Fibroblast of lung (primary cell): Measurements from ENCODE around the gene OSGIN1.

Experiments used
- CTCF ChIP-seq, 2 donors: IDR thresholded peaks in 1 of 2; conservative IDR thresholded peaks in 1 of 2; 1 replicate in 1 of 2; 2 replicates in 1 of 2; pipeline ENCODE4 v1.5.1; 2011 to 2012; ENCODE audit warnings: low read length in 2 of 2, control low read depth in 1 of 2, inconsistent platforms in 1 of 2, low read depth in 1 of 2, mild to moderate bottlenecking in 1 of 2
- EZH2 ChIP-seq: IDR thresholded peaks from 2 replicates; pipeline ENCODE4 v1.5.1; 2012; ENCODE audit warnings: low read length, control low read depth, mild to moderate bottlenecking; ENCODE audit errors: missing control alignments

- TF ChIP-seq CTCF (conservative IDR thresholded peaks at IDR 0.05 in 1 of 2, IDR thresholded peaks at IDR 0.05 in 1 of 2; ENCODE audit: low read depth in 1 of 2, low read length in 2 of 2), result no peak
- no peak for TF ChIP-seq EZH2
Observed at GRCh38 chr16:83952940-83953795, at the start of gene OSGIN1.
